ENCODE data around the gene STARD10. TPM values are rescaled to one million over a fixed set of nuclear protein-coding genes. Genes with fewer than 3 reads are reported as not detected.

STARD10 gene
- total RNA-seq, 2 donors from 2014 or later, result 87.4 to 93.9 TPM

DNA sequence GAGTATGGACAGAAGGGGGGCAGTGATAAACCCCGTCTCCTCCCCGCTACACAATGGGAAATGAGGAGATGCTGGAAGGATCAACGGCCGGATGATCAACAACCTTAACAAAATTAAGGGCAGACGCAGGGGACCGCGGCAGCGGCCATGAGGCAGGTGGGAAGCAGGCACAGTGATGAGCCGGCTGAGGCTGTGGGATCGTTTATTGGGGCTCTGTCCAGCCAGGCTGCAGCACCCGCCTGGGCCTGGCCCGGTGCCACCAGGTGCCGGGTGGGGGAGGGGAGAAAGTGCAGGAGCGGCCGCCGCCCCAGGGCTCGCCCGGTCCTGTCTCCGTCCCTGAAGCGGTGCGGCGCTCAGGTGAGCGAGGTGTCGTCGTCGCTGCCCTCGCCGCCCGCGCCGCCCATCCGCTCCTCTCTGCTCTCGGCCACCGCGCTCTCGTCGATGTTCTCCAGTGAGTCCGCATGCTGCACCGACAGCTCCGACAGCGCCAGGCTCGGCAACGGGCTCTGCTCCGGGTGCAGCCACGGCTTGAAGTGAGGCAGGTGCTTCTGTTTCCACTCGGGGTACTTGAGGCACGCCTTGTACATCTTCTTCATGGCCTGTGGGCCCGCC lies 39.2 kb downstream of the STARD10 start:
- no peak for ATAC-seq

GRCh38 chr11:72754149-72754543 lies 39.7 kb downstream of the STARD10 start:
- ATAC-seq, result no peak
- intact Hi-C loops (cut with DNase I), result no loop called here
- DNase-seq, result no peak

More for the DNA sequence above, 39.2 kb downstream of the STARD10 start:
- intact Hi-C loops (cut with DNase I), result no loop called here
- DNase-seq, result no peak

GRCh38 chr11:72753341-72754148 lies 40.3 kb downstream of the STARD10 start:
- DNase-seq (no peak), ATAC-seq (no peak)
- intact Hi-C loops (cut with DNase I), result no loop called here

DNA sequence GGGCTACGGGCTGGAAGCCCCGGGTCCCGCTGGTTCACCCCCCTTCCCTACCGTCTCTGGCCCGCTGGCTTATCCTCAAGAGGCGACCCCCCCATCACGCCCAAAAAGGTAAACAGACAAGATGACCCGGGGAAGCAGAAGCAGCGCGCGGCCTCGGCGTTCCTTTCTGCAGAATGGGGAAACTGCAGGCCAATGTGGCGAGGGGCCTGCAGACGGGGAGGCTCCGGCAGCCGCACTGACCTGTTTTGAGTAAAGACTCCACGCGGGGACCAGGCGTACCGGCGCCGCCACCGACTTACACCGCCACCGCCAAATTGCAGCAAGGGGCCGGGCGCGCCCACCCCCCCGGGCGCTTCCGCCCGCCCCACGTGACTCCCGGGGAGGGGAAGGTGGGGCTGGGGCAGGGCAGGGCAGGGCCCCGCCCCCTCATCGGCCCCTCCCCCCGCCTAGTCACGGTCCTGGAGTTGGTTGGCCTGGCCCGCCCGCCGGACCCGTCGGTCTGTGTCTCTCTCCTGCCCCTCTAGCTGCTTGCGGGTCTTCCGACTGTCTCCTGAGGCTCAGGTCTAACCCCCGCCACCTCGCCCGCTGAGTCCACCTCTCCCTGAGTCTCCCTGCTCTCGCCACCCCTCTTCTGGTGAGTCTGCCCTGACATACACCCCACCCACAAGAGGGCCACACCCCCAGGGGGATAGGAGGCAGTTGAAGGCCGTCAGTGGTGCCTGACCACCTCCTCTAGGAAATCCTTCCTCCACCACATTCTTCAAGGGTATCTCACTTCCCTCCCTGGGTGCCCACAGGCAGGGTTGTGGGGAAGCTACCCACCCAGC lies 41.5 kb downstream of the STARD10 start, which contains the start of gene ARAP1:
Gene ARAP1 (minus strand): TSS at position 321 of the 827 bp plus-strand sequence. CDS start 25,280 bp downstream, outside the sequence.
- intact Hi-C loops (cut with DNase I), result no loop called here
- peak; percentile 94 for ATAC-seq

GRCh38 chr11:72751116-72752087 lies 42.4 kb downstream of the STARD10 start:
- intact Hi-C loops (cut with DNase I), result no loop called here
- ATAC-seq, result peak; percentile 4 to 5
- DNase-seq, result no peak

More for the DNA sequence above, 41.5 kb downstream of the STARD10 start, which contains the start of gene ARAP1:
- DNase-seq, result peak; percentile 76

DNA sequence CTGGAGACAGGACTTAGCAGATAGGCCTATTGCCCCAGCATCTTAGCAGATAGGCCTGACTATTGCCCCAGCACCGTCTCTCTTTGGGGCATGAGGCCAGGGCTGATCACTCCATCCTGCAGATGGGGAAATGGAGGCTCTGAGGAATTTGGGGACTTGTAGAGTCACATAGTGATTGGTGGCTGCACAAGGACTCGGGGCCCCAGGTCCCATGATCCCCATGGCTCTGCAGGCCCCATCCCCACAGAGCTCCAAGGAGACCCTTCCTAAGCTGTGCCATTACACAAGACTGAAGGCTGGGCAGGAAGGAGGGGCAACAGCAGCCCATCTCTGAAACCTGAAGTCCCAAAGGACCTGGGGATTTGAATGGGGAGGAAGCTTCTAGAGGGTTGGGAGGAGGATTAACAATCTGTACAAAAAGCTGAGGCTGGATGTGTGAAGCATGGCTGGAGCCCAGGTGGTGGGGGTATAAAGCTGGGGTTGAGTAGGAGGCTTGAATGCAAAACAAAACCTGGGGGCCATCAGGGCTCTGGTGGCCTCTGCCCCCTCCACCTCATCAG lies 43.2 kb downstream of the STARD10 start:
- ATAC-seq (no peak), DNase-seq (no peak)
- intact Hi-C loops (cut with DNase I), result no loop called here

GRCh38 chr11:72750086-72750485 lies 43.8 kb downstream of the STARD10 start:
- intact Hi-C loops (cut with DNase I), result no loop called here
- DNase-seq, result no peak
- no peak for ATAC-seq

DNA sequence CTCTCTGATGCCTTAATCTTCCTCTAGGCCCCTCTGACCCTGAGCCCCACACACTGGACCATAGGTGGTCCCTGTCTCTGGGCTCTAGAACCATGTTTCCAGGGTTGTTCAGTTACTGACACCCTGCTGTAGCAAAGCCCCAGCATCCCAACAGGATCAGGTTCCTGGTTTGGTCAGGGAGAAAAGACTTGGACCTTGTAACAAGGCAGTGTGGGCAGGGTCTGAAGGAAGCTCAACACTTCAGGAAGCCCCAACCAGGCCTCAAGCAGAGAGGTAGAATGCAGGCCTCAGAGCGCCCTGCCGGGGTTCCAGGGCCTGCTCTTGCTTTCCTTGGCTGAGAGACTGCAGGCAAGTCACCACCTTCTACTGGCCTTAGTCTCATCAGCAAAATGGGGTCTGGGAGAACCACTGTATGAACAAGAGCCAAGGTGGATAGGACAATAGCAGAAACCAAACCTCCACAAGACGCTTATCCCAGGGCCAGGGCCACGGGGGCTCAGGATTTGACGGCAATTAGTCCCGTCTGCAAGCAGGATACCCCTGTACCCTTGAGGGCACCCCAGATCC lies 46.5 kb downstream of the STARD10 start:
- no peak for ATAC-seq
- no peak for DNase-seq
- intact Hi-C loops (cut with DNase I), result no loop called here

DNA sequence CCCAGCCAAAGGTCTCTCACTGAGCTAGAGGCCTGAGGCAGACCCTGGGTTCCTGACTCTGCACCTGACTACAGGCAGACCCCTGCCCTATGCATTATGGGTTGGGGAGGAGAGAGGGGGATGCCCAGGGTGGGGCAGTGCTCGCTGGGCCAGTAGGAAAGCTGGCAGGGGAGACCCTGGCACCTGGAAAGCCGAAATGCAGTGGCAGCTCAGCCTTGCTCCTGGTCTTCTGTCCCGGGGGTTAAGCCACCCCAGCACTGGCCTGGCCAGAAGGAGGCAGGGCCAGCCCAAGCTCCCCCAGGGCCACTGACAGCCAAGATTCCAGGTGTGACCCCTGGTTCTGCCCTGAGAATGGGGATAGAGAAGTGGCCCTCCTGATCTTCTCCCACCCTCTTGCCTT lies 47.0 kb downstream of the STARD10 start:
- ATAC-seq (no peak), DNase-seq (no peak)
- intact Hi-C loops (cut with DNase I), result no loop called here

DNA sequence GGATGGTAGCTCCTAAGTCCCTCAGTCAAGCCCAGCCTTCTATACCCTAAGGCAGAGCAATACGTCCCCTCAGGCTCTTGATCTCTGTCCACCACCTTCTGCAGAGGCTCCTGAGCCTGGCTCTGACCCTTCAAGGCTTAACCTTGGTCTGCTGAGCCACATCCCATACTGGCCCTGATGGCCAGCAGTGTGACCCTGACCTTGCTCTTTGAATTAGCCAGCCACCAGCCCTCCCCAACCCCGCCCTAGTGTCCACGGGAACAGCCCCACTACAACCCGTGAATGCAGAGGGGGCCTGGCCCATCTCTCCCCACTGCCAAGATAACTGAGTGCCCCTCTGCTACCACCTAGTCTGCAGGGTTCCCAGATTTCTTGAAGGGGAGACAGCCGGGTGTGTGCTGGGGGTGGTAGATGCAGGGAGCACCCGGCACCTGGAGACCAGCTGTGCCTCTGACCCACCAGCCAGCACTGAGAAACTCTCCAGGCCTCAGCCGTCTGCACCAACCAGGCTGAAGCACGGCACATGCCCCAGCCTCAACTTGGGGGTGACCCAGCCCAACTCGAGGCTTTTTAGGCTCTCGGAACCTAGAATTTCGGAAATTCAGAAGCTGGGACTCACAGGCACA lies 47.8 kb downstream of the STARD10 start:
- DNase-seq, result no peak
- intact Hi-C loops (cut with DNase I), result no loop called here
- ATAC-seq, result no peak

GRCh38 chr11:72745511-72745910 lies 48.3 kb downstream of the STARD10 start:
- DNase-seq (no peak), ATAC-seq (no peak)
- intact Hi-C loops (cut with DNase I), result no loop called here

DNA sequence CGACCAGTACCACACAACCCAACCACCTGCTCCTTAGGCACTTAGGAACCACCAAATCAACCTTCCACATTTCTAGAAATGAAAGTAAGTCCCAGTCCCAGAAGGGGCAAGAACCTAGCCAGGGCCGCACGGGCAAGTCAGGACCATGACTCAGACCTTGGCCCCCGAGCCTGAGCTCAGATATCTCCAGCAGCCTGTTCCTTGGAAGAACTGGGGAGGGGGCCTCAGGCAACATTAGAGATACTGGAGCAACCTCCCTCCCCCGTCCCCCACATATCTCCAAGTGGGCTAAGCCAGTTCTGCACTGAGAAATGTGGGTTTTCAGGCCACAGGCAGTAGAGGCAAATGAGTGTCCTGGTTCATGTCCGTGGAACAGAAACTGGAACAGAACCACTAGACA lies 49.4 kb downstream of the STARD10 start:
- DNase-seq, result peak; percentile 23
- intact Hi-C loops (cut with DNase I), result no loop called here
- ATAC-seq, result no peak

DNA sequence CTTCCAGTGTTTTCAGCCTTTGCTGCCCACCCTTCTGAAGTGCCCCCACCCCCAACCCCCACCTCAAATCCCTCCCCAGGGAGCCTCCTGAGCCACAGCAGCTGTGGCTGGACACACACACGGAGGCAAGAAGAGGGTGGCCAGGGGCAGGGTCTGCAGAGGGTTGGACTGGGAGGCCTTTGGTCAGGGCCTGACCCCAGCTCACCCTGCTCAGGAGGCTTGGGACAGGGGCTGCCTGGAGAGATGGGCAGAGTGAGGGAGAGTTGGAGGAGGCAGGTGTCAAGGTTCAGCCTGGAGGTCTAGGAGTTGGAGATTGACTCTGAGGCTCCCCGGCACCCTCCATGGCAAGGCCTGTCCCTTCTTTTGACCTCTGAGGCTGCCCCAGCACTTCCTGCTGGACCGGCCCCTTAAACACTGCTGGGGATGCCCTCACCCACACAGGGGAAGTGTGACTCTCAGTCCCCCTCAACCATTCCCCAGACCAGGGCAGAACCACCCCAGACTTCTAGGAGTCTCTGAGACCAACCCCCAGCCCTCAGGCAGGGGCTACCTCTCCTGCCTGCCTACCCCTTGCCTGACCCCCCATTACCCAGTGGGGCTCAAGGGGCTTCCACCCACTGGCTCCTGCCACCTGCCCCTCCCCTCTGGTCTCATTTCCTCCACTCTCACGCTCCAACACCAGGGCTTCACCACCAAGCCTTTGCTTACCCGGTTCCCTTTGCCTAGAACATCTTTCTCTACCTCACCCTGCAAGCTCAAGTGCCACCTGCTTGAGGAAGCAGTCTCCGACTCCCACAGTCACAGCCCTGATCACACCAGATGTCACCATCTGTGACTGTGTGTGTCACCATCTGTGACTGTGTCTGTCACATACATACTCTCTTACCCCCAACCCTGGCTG lies 50.3 kb downstream of the STARD10 start:
- intact Hi-C loops (cut with DNase I), result no loop called here
- DNase-seq (peak; percentile 17), ATAC-seq (no peak)

- intact Hi-C loops (cut with DNase I), result no loop called here
- DNase-seq, result no peak
- ATAC-seq, result no peak
Observed at GRCh38 chr11:72742513-72743320, 51.1 kb downstream of the STARD10 start.

- DNase-seq (peak; percentile 21), ATAC-seq (no peak)
- intact Hi-C loops (cut with DNase I), result no loop called here
Observed at GRCh38 chr11:72741849-72742512, 51.9 kb downstream of the STARD10 start.

Data from left cardiac atrium (tissue), 4 donors.